Erythroblast (primary cell): ENCODE data around the gene SLC35F2.

ENCODE experiments used
- GATA1 ChIP-seq: IDR thresholded peaks from 2 replicates; pipeline ENCODE4 v1.6.1; 2011; ENCODE audit warnings: low read depth, mild to moderate bottlenecking, control low read depth, low read length, moderate library complexity
- POLR2A ChIP-seq: IDR thresholded peaks from 2 replicates; pipeline ENCODE4 v1.6.1; 2011; ENCODE audit warnings: mild to moderate bottlenecking, low read length

DNA sequence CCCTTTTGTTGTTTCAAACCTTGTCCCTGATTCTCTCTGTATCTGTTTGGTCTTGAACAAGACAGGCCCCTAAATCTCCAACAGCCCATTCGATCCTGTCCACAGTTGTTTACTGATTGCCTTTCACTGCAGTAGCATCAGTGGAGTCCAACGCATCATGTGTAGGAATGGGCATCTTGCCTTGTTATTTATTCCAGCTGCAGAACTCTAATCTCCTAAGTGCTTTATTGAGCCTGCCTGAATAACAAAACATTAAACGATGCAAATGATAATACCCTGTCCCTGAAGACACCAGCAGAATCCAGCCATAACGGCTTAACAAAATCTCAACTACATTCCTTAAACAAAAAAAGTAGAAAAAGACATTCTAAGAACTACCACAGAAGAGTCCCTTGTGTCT, 50.1 kb downstream of the SLC35F2 start:
- TF ChIP-seq POLR2A (no peak), GATA1 (no peak)
